ENCODE measurements around the gene ZNF354B.
A peak's percentile ranks its signal among the peaks of the same experiment; 100 is the strongest.

- peak; percentile 91 to 94 (median 93) for TF ChIP-seq POLR2AphosphoS5 (IDR thresholded peaks at IDR 0.05)
- TF ChIP-seq CTCF (IDR thresholded peaks at IDR 0.05 in 8 of 11, conservative IDR thresholded peaks at IDR 0.05 in 3 of 11): peak in 7 of 11 experiments; percentile 15 to 50 (median 26)
Observed at GRCh38 chr5:178859625-178860521, at the start of gene ZNF354B.
